HEK293 (cell line): Measurements from ENCODE around the gene HSD17B12.

Experiments used
- CTCF ChIP-seq: fragments of 450-650 bp; formaldehyde crosslinking; IDR thresholded peaks from 2 replicates; pipeline ENCODE4 v1.5.1; 2016; ENCODE audit warnings: missing biosample characterization, missing genetic modification characterization
- TCF7L2 ChIP-seq: IDR thresholded peaks from 2 replicates; pipeline ENCODE4 v1.6.1; 2011; ENCODE audit warnings: low read depth, mild to moderate bottlenecking, inconsistent platforms, low read length, moderate library complexity, borderline replicate concordance
- ZNF121 ChIP-seq: fragments of 450-650 bp; formaldehyde crosslinking; IDR thresholded peaks from 2 replicates; pipeline ENCODE4 v1.5.1; 2016; ENCODE audit warnings: missing biosample characterization, missing genetic modification characterization
- ZNF146 ChIP-seq: fragments of 450-650 bp; formaldehyde crosslinking; IDR thresholded peaks from 2 replicates; pipeline ENCODE4 v1.5.1; 2016; ENCODE audit warnings: missing biosample characterization, missing genetic modification characterization
- ZNF248 ChIP-seq: fragments of 450-650 bp; formaldehyde crosslinking; IDR thresholded peaks from 2 replicates; pipeline ENCODE4 v1.5.1; 2017; ENCODE audit warnings: missing biosample characterization, missing genetic modification characterization
- ZNF266 ChIP-seq: fragments of 450-650 bp; formaldehyde crosslinking; IDR thresholded peaks from 2 replicates; pipeline ENCODE4 v1.5.1; 2016; ENCODE audit warnings: missing biosample characterization, missing genetic modification characterization, low read depth
- ZNF768 ChIP-seq: fragments of 450-650 bp; formaldehyde crosslinking; IDR thresholded peaks from 2 replicates; pipeline ENCODE4 v1.5.1; 2018; ENCODE audit warnings: missing biosample characterization, mild to moderate bottlenecking, missing genetic modification characterization

- TF ChIP-seq ZNF266 (tag by site-specific recombination), result no peak
- no peak for TF ChIP-seq CTCF (tag by site-specific recombination)
- no peak for TF ChIP-seq ZNF768 (tag by site-specific recombination)
- no peak for TF ChIP-seq ZNF248
- TF ChIP-seq ZNF146 (tag by site-specific recombination), result no peak
- no peak for TF ChIP-seq TCF7L2
- TF ChIP-seq ZNF121, result no peak
Observed at GRCh38 chr11:43830928-43831440, 150.4 kb downstream of the HSD17B12 start.
